ENCODE measurements around the gene GRM5.

GRCh38 chr11:88709567-88709966, 356.2 kb downstream of the GRM5 start:
- no peak for TF ChIP-seq POLR2A (IDR thresholded peaks at IDR 0.05)
- no peak for TF ChIP-seq CTCF (IDR thresholded peaks at IDR 0.05)

Data from thyroid gland (tissue), 4 donors.